WERI-Rb-1 (cell line): ENCODE results near the gene IL3RA.
A peak's percentile ranks its signal among the peaks of the same experiment; 100 is the strongest.

ENCODE experiments used
- DNase-seq: peaks from one replicate; pipeline ENCODE4 v3.0.0-alpha.2; 2020
- H3K27ac ChIP-seq: fragments of 250-450 bp; sonication (Bioruptor Pico); 2 replicates; pipeline ENCODE4 v1.5.1; 2020; ENCODE audit warnings: mild to moderate bottlenecking, moderate library complexity
- H3K27me3 ChIP-seq: fragments of 250-450 bp; sonication (Bioruptor Pico); 2 replicates; pipeline ENCODE4 v1.5.1; 2021; ENCODE audit warnings: mild to moderate bottlenecking, low read depth, moderate library complexity; ENCODE audit not compliant: insufficient read depth, severe bottlenecking
- H3K36me3 ChIP-seq: fragments of 250-450 bp; sonication (Bioruptor Pico); 2 replicates; pipeline ENCODE4 v1.5.1; 2020; ENCODE audit warnings: mild to moderate bottlenecking, moderate library complexity
- H3K4me3 ChIP-seq: 2 replicates; pipeline ENCODE4 v1.5.1; 2011; ENCODE audit warnings: low read depth, mild to moderate bottlenecking, control low read depth, low read length
- H3K9me3 ChIP-seq: fragments of 250-450 bp; sonication (Bioruptor Pico); 2 replicates; pipeline ENCODE4 v1.5.1; 2021; ENCODE audit warnings: mild to moderate bottlenecking, moderate library complexity; ENCODE audit not compliant: severe bottlenecking
- TF ChIP-seq, protein P1 (sequence below): IDR thresholded peaks from 2 replicates; pipeline ENCODE4 v1.5.1; 2011; ENCODE audit warnings: low read depth, mild to moderate bottlenecking, control low read depth, inconsistent platforms, low read length

IL3RA gene

DNA sequence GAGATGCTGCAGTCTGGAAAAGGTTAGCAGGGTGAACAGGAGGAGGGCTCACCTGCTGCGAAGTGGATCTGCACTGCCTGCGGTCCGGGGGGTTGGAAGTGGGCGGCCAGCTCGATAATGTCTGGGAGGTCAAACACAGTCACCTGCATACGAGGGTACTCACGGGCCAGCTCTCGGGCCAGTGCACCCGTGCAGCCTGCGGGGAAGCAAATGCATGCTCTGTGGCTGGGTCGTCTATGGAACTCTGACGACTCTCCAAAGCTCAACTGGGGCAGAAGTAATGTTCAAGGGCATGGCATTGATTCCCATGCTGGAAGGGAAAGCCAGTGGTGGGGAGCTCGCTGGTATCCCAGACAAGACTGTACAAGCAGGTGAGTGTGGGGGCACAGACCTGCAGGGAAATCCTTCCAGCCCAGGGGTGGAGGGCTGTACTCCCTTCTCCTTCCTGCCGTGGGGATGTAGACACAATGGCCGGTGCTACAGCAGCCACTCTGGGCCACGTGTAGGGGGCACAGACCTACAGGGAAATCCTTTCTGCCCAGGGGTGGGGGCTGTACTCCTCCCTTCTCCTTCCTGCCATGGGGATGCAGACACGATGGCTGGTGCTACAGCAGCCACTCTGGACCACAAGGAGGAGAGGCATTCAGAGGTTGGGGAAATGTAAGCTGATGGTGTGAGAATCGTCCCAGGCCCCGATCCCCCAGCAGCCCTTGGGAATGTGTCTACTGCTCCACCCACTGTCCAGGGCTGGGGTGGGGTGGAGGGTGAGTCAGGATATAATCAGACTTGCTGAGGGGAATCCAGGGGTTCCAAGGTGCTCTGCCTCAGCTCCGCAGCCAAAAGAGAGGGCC, 81.6 kb downstream of the IL3RA start:
- Histone ChIP-seq H3K27me3 (no peaks in the 10 kb centered on the region), H3K9me3 (peaks cover 8% of the 10 kb centered on the region), H3K27ac (no peak overlapping the region), H3K4me3 (no peak overlapping the region), H3K36me3 (peaks cover 53% of the 10 kb centered on the region)
- TF ChIP-seq, protein P1, sequence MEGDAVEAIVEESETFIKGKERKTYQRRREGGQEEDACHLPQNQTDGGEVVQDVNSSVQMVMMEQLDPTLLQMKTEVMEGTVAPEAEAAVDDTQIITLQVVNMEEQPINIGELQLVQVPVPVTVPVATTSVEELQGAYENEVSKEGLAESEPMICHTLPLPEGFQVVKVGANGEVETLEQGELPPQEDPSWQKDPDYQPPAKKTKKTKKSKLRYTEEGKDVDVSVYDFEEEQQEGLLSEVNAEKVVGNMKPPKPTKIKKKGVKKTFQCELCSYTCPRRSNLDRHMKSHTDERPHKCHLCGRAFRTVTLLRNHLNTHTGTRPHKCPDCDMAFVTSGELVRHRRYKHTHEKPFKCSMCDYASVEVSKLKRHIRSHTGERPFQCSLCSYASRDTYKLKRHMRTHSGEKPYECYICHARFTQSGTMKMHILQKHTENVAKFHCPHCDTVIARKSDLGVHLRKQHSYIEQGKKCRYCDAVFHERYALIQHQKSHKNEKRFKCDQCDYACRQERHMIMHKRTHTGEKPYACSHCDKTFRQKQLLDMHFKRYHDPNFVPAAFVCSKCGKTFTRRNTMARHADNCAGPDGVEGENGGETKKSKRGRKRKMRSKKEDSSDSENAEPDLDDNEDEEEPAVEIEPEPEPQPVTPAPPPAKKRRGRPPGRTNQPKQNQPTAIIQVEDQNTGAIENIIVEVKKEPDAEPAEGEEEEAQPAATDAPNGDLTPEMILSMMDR: no peak
- no peak for DNase-seq

DNA sequence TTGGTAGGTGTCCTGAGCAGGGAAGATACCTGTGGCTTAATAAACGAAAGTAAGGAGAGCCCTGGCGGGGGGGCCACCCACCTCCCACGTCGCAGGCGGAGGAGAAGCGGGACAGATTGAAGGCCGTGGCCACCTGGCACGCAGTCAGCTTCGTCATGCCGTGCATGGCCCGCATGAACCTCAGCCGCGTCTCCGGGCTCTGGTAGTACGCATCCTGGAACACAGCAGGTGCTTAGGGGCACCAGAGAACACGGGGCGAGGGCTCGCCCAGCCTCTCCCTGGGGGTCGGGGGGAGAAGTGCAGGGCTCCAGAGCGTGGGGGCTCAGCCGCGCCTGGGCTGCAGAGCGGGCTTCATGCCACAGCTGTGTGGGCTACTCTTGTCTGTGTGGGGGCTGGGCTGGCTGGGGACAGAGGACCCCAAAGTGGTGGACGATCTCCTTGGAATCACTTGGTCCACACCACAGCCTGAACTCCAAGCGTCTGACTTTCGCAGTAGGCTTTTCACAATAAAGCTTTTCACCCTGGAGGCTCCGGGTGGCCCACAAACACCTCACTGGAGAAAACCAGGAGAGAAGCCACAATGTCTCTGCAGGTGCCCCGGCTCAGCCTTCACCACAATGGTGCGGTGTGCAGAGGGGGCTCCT, 82.4 kb downstream of the IL3RA start:
- peaks cover 48% of the 10 kb centered on the region for H3K36me3 ChIP-seq
- H3K4me3 ChIP-seq: no peak overlapping the region
- H3K27me3 ChIP-seq: no peaks in the 10 kb centered on the region
- H3K27ac ChIP-seq: peak overlapping the region; percentile 33
- H3K9me3 ChIP-seq: peaks cover 8% of the 10 kb centered on the region
- TF ChIP-seq, protein P1: no peak
- DNase-seq: no peak

DNA sequence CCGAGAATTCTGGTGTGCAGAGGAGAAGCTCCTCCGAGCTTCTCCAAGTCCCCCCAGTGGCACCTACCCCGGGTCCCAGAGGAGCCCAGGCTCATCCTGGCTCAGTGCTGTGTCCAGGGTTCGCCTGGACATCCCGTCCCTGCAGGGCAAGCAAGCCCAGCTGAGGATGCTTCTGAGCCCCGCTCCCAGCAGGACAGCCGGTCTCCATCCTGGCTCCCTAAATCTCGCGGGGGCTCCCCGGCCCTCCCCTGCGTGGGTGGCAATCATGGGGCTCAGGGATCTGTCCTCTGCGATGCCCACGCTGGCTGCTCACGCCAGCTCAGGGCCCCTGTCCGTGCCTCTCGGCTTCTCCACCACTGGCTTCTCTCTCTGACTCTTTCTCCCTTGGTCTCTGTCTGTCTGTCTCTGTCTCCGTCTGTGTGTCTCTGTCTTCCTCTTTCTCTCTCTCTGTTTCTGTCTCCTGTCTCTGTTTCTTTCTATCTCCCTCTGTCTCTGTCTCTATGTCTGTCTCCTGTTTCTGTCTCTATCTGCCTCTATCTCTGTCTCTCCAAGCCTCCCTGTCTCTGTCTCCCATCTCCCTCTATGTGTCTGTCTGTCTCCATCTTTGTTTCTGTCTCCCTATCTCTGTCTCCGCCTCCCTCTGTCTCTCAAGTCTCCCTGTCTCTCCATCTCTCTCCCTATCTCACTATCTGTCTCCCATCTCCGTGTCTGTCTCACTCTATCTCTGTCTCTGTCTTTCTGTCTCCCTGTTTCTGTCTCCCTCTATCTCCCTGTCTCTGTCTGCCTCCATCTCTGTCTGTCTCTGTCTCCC, 83.2 kb downstream of the IL3RA start:
- Histone ChIP-seq H3K36me3 (peaks cover 42% of the 10 kb centered on the region), H3K27ac (peak overlapping the region; percentile 33), H3K9me3 (peaks cover 8% of the 10 kb centered on the region), H3K27me3 (no peaks in the 10 kb centered on the region), H3K4me3 (no peak overlapping the region)
- TF ChIP-seq, protein P1: no peak
- no peak for DNase-seq

DNA sequence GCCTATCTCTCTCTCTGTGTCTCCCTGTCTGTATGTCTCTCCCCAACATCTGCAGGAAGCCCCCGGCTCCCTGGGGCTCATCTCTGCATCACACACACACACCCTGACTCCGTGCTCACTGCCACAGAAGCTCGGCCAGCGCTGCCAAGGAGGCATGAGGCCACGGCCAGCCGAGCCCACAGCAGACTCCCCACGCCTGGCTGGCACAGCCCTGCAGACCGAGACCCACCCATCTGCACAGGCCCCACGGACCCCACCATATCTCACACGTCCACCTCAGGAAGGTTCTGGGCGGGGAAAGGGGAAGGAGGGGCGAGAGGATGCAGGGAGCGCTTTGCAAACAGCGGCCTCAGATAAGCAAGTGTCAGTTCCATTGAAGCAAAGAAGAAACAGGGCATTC, 83.8 kb downstream of the IL3RA start:
- no peak for DNase-seq
- Histone ChIP-seq H3K27me3 (no peaks in the 10 kb centered on the region), H3K9me3 (peaks cover 8% of the 10 kb centered on the region), H3K36me3 (peaks cover 47% of the 10 kb centered on the region), H3K4me3 (no peak overlapping the region), H3K27ac (no peak overlapping the region; the same call in 1 of the 2 replicates)
- TF ChIP-seq, protein P1: no peak

DNA sequence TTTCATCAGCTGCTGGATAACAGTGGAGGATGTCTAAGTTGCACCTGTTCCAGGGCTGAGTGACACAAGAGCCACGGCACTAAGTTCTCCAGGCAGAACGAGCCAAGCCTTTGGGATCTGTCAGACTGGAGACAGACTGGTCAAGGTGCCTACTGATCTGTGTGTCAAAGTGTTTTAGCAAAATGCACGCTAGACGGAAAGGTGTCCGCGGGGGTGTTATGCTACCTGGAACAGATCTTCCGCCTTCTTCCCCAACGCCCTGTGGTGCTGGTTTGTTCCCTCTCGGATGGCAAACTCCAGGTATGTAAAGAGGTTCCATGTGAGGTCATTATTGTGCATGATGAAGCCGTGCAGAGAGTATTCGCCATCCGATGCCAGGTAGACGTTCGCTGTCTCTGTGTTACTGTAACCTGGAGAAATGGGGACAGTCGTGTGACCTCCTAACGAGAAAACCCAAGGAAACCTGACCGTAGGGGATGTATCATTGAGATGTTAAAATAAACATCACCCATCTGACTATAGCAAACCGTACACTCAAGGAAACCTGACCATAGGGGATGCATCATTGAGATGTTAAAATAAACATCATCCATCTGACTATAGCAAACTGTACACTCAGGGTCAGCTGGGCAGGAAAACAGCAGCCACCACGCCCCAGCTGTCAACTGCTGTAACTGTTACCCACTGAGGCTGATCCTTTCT, 85.0 kb downstream of the IL3RA start:
- TF ChIP-seq, protein P1: no peak
- peaks cover 55% of the 10 kb centered on the region for H3K36me3 ChIP-seq
- DNase-seq: peak; percentile 10
- H3K27ac ChIP-seq: no peak overlapping the region
- H3K4me3 ChIP-seq: no peak overlapping the region
- no peaks in the 10 kb centered on the region for H3K27me3 ChIP-seq
- peaks cover 8% of the 10 kb centered on the region for H3K9me3 ChIP-seq
